GM21526 (cell line): ENCODE results near the gene NFS1.
A peak's percentile ranks its signal among the peaks of the same experiment; 100 is the strongest.
"Not testable (repeated sequence)": the region's sequence is repeated elsewhere in the genome, so short reads cannot be mapped to it uniquely, and the experiment has no call there.

Source experiments
- ATAC-seq: cut with Tn5 transposase; IDR thresholded peaks from one replicate; pipeline ENCODE4 v1.9.1; 2021; ENCODE audit warnings: moderate library complexity; ENCODE audit not compliant: unreplicated experiment, low FRiP score

Gene NFS1

DNA sequence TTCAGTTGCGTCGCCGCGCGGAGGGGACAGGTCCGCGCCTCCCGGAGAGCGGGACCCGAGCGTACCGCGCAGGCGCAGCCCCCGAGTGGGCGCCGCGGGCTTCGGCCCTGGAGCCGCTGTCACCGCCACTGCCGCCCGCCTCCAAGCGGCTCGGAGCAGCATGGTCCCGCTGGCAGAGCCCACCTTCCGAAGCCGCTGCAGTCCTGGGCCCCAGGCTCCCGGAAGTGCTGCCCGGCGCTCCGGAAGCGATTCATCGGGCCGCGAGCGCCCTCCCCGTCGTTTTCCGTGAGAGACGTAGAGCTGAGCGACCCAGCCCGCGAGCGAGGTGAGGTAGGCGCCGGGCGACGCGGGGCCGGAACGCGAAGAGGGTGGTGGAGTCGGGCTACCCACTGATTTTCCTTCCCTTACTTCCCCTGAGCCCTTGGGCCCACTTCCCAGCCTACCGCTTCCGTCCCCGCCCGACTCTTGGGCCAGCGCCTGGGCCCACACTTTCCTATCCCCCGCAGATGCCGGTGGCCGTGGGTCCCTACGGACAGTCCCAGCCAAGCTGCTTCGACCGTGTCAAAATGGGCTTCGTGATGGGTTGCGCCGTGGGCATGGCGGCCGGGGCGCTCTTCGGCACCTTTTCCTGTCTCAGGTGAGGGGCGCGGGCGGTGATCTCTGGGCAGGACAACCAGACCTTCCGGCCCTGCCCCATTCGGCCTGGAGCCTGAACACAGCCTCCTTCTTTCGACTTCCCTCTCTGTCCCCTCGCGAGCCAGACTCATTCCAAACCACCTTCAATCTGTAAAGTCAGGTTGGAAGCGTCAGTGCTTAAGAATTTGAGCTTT lies at the start of gene NFS1, which contains the start of gene ROMO1:
TSS of gene NFS1 (minus strand) at position 226 of the 830 bp plus-strand sequence. CDS start at position 162, 64 bp downstream.
TSS of gene ROMO1 (plus strand) at position 279 of the 830 bp plus-strand sequence. CDS start at position 507, 228 bp downstream.
- ATAC-seq = peak; percentile 57

DNA sequence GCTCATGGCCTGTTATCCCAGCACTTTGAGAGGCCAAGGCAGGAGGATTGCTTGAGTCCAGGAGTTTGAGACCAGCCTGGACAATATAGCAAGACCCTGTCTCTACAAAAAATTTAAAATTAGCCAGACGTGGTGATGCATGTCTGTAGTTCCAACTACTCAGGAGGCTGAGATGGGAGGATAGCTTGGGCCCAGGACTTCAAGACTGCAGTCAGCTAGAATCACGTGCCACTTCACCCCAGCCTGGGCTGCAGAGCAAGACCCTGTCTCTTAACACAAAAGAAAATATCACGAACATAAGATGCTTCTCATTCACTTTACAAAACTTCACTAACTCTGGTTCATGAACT lies 45.3 kb upstream of the NFS1 start:
- ATAC-seq = not testable (repeated sequence)

- ATAC-seq = no peak
Observed at GRCh38 chr20:35743693-35744491, 44.7 kb upstream of the NFS1 start.

DNA sequence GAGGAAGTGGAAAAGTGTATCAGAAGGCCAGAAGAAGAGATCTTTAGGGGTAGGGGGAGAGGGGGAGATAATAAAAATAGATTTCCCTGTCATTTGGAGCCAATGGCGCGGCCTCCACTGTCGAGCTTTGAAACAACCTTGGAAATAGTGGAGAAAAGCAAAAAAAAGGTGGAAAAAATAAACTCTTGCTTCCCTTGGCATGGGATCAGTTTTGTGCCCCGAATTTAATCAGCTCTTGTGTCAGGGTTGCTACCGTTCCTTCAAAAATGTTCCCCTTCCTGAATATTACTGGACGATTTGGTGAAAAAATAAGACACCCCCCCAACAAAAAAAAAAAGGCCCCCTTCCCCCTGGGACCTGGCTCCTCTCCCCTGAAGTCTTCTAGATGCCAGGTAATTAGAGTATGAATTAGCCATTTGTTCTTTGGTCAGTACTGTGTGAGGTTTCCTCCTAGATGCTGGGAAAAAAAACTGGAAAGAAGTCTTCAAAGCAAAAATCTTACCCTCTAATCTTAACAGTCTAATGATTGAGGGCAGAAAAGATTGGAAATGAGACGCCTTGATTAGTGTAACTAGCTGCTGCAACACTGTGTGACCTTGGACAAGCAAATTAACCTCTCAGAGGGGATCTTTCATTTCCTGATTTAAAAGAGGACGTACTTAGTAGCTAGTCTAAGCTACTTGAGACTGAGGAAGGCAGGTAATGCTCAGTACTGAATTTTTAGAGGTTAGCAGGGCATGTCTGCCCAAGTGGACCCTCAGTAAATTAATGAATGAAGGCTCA lies 43.8 kb upstream of the NFS1 start:
- no peak for ATAC-seq

DNA sequence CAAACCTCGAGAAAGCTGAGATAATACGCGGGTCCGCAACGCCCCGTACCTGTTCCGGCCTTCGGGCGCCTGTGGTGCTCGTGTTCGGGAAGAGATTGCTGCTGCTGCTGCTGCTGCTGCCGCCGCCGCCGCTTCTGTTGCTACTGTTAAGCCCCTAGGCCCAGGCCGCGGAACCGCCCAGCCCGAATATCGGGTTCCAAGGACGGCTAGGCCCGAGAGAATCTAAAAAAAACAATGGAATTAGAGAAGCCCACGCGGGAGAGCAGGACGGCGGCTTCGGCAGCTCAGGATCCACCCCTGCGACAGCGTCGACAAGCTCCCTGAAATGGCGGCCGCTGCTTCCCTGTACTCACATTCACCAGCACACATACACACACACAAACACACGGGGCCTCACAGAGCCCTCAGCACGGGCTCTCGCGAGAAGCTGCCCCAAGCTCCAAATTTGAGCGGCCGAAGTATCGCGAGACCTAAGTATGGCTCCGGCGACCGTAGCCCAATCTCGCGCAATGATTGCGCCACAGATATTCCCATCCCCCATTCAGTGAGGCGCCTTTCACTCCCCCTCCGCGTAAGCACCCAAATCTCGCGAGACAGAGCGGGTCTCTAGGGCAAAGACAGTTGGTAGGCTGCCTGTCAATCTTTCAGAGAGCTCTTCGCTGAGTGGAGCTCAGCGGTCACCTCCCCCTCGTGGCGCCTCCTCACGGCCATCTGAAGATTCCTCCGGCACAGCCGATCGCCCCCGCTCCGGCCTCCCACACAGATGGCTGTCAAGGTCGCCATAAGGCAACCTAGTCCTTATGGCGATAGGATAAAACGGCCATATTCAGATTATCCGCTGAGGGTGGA lies 43.0 kb upstream of the NFS1 start, which contains the start of gene RBM39:
TSS of gene RBM39 (minus strand) at position 369 of the 849 bp plus-strand sequence. CDS start 1,386 bp downstream, outside the sequence.
- peak; percentile 79 for ATAC-seq

GRCh38 chr20:35739294-35740163 lies 40.4 kb upstream of the NFS1 start:
- no peak for ATAC-seq

DNA sequence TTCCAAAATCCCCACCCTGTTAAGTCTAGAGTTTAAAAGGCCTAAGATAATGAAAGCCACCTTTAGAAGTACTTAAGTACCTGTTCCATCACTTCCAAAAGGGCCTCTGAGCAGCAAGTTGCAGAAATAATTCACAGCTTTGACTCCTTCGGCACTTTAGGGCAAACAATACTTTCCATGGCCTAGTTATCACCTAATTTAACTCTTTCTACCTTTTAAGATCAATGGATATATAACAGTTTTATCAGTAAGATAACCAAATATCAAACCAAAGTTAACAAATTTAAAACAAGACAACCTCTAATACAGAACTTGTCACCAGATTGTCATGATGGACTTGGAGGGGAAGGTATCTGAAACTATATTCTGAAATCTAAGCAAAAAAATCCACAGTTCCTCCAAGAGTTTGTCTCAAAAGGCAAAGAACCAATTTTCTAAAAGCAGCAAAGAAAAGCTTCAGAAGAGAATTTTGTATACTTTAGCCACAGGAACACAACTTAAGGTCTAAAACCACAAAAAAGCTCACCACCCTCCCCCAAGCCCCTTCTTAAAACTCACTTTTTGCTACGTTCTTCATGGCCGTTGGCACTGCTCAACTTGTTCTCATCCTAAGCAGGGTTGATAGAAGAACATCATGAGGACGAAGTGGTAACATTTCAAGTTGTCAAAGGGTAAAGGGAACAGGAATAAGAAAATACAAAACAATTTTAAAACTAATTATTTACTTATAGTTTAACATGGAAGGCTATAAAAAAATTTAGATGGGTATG lies 39.4 kb upstream of the NFS1 start:
- no peak for ATAC-seq

DNA sequence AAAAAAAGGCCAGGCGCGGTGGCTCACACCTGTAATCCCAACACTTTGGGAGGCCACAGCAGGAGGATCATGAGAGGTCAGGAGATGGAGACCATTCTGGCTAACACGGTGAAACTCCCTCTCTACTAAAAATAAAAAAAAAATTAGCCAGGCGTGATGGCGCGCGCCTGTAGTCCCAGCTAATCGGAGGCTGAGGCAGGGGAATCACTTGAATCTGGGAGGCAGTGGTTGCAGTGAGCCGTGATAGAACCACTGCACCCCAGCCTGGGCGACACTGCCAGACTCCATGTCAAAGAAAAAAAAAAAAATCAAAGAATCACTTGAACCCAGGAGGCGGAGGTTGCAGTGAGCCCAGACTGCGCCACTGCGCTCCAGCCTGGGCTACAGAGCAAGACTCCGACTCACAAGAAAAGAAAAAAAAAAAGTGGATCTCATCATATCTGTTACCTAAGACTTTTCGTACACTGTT lies 38.7 kb upstream of the NFS1 start:
- ATAC-seq = no peak

DNA sequence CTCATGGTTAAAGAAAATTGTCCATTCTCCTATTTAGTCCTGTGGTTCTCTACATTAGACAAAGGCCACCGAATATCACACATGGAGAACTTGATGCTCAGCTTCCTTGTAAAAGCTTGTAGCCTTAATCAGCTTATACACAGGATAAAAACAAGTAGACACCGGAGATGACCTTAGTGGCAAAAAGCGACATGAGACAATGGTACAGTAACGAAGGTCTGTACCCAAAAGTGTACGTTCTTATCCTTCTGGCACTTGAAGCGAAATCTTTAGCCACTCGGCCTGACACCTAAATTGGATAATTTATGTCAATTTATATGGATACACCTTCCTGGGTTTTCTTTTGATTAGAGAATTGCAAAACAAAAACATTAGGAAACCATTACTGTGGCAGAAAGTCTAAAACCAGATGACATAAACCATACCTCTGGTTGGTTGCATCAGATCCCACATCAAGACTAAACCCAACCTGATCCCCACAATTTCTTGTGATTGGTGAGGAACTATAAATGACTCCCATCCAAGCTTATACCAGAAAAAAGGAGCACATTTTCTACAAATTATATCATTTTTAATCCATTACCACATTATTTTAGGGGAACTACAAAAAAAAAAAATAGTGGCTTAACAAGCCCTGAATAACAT lies 36.8 kb upstream of the NFS1 start:
- ATAC-seq = no peak

- ATAC-seq = no peak
Observed at GRCh38 chr20:35734777-35735649, 35.9 kb upstream of the NFS1 start.

- no peak for ATAC-seq
Observed at GRCh38 chr20:35734374-35734773, 35.2 kb upstream of the NFS1 start.

DNA sequence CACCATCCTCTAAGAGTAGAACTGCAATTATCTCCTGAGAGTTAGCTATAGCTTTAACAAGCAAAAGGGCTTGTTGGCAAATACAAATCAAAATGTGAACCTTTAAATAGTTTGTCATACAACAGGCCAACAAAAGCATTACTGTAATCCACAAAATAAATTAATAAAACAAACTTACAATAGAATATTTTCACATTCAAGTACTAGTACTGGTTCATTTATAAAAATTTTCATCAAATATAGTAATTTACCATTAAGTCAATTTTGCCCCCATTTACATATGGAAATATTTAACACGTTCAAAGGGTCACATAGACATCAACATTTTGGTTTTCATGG lies 33.5 kb upstream of the NFS1 start:
- ATAC-seq = no peak

GRCh38 chr20:35731862-35732643 lies 32.9 kb upstream of the NFS1 start:
- ATAC-seq = no peak

DNA sequence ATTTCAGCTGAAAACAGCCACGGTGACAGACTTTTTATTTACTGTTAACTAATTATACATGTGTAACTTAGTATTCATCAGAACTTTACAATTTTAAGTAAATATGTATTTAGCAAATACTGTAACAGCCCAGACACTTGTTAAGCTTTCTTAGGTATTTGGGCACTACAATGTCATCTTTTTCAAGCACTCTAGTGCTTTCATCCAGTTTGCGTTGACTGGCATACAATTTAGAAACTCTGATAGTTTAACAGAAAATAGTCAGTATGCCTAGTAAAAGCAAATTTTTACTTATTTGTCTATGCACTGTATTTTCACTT lies 32.3 kb upstream of the NFS1 start:
- ATAC-seq = no peak

DNA sequence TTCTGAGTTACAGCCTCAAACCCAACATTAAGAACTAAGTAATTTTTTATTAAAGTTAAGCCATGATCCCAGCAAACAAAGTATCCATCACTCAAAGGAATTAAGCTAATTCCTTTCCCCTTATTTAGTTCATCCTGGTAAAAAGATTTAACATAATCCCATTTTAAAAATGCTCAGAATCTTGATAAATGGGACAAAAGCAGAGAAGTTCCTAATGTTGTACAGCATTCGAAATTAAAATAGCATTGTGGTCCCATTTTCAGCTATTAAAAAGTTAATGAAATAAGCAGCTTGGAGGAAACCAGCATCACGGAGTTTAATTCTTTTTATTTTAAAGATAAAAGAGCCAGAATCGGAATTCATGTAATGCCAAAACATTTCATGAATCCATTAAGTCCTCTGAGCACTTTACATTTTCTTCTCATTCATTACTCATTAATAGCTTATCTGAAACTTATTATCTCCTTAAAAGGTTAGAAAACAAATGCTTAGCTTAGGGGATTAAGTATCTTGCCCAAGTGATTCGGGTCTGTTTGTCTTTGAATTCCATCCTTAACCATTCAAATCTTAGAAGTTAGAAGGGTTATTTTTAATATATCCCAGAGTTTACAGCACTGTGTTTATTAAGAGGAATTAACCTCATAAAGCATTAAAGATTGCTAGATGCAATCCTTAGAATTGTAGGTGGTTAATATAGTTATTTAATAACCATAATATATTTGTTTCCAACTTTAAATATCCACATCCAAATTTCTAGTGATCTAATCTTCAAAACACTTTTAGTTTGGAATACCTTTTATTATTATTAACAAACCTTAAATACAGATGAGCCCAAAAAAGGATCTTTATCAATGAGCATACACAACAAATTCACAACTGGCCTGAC lies 31.7 kb upstream of the NFS1 start:
- no peak for ATAC-seq
